H1 (cell line): ENCODE results near the gene TCERG1L. TPM values are rescaled to one million over a fixed set of nuclear protein-coding genes. Genes with fewer than 3 reads are reported as not detected.
A peak's percentile ranks its signal among the peaks of the same experiment; 100 is the strongest.

Experiments
- CTCF ChIA-PET: fragments of 300-600 bp; sonication (Branson Sonifier 250); formaldehyde crosslinking; loops from one replicate; lab custom pipeline; 2021; ENCODE audit not compliant: partially characterized antibody; lab: Charles Lee
- POLR2A ChIA-PET: fragments of 300-600 bp; sonication (Branson Sonifier 250); formaldehyde crosslinking; loops from one replicate; lab custom pipeline; 2021; ENCODE audit warnings: inconsistent platforms; ENCODE audit not compliant: partially characterized antibody; lab: Charles Lee
- DNase-seq, 2 experiments: peaks; one replicate each; pipeline versions ENCODE4 v3.0.0 to v3.0.0-alpha.2; 2010 to 2022; ENCODE audit warnings: low spot score in 2 of 2, low read depth in 1 of 2, mixed read lengths in 1 of 2
- FAIRE-seq: peaks from 2 replicates; lab custom pipeline; 2011; peaks lifted over from hg19 to GRCh38; lab: Jason Lieb, UNC
- H2AFZ ChIP-seq: 2 replicates; pipeline ENCODE4 v1.8.1; 2012; ENCODE audit warnings: low read length, inconsistent platforms
- H2AK5ac ChIP-seq: 2 replicates; pipeline ENCODE4 v1.6.1; 2013; ENCODE audit warnings: low read depth, low read length
- H2BK120ac ChIP-seq: replicated peaks from 2 replicates; pipeline ENCODE3; 2013; ENCODE audit warnings: low read depth, low read length, inconsistent platforms
- H2BK12ac ChIP-seq: 2 replicates; pipeline ENCODE4 v1.6.1; 2013; ENCODE audit warnings: low read depth, low read length
- H2BK15ac ChIP-seq: 2 replicates; pipeline ENCODE4 v1.6.1; 2013; ENCODE audit warnings: low read length
- H2BK20ac ChIP-seq: 2 replicates; pipeline ENCODE4 v1.6.1; 2013; ENCODE audit warnings: low read length
- H2BK5ac ChIP-seq: 2 replicates; pipeline ENCODE4 v1.6.1; 2013; ENCODE audit warnings: low read depth, low read length
- H3K14ac ChIP-seq: 2 replicates; pipeline ENCODE4 v1.6.1; 2013; ENCODE audit warnings: inconsistent platforms; ENCODE audit not compliant: insufficient read length
- H3K18ac ChIP-seq: 2 replicates; pipeline ENCODE4 v1.6.1; 2013; ENCODE audit warnings: low read length; ENCODE audit errors: extremely low read depth
- H3K23ac ChIP-seq: 2 replicates; pipeline ENCODE4 v1.6.1; 2013; ENCODE audit warnings: inconsistent platforms; ENCODE audit not compliant: insufficient read length
- H3K23me2 ChIP-seq: 2 replicates; pipeline ENCODE4 v1.6.1; 2013; ENCODE audit warnings: low read depth, low read length
- H3K27ac ChIP-seq: 2 replicates; pipeline ENCODE4 v1.6.1; 2011; ENCODE audit warnings: low read depth, low read length, inconsistent platforms
- H3K27me3 ChIP-seq, 4 experiments: replicated peaks in 1 of 4; 1 replicate in 1 of 4; 2 replicates in 3 of 4; pipeline versions ENCODE4 v1.6.1 to v1.8.1; 2011 to 2013; ENCODE audit warnings: low read length in 3 of 4, mild to moderate bottlenecking in 3 of 4, inconsistent platforms in 2 of 4, mixed read lengths in 2 of 4, moderate library complexity in 1 of 4; ENCODE audit not compliant: control insufficient read depth in 3 of 4, insufficient read depth in 3 of 4; ENCODE audit errors: extremely low read depth in 1 of 4
- H3K36me3 ChIP-seq, 4 experiments: 2 replicates each; pipeline versions ENCODE4 v1.6.1 to v1.8.1; 2011 to 2013; ENCODE audit warnings: mild to moderate bottlenecking in 4 of 4, low read length in 3 of 4, moderate library complexity in 2 of 4, control low read depth in 1 of 4, inconsistent platforms in 1 of 4; ENCODE audit not compliant: insufficient read depth in 4 of 4, control insufficient read depth in 2 of 4
- H3K4ac ChIP-seq: replicated peaks from 2 replicates; pipeline ENCODE3; 2013; ENCODE audit warnings: low read length, low read depth, mixed read lengths, inconsistent platforms; ENCODE audit not compliant: insufficient read length
- H3K4me1 ChIP-seq, 4 experiments: replicated peaks in 1 of 4; 1 replicate in 1 of 4; 2 replicates in 3 of 4; pipeline versions ENCODE4 v1.6.1 to v1.8.1; 2011 to 2013; ENCODE audit warnings: low read length in 3 of 4, inconsistent platforms in 2 of 4, mixed read lengths in 1 of 4; ENCODE audit not compliant: insufficient read depth in 4 of 4, control insufficient read depth in 3 of 4
- H3K4me2 ChIP-seq, 2 experiments: 2 replicates each; pipeline versions ENCODE4 v1.6.1 to v1.8.1; 2011 to 2013; ENCODE audit warnings: low read depth in 2 of 2, low read length in 2 of 2, control low read depth in 1 of 2, inconsistent platforms in 1 of 2, mild to moderate bottlenecking in 1 of 2; ENCODE audit not compliant: insufficient read depth in 1 of 2
- H3K4me3 ChIP-seq, 4 experiments: fragments of 200-600, 300-600 bp in 1 of 4; sonication (generic), shearing (Covaris generic), sonication (Bioruptor Twin) in 1 of 4; 2 replicates each; pipeline versions ENCODE4 v1.5.1 to v1.8.1; 2011 to 2016; ENCODE audit warnings: low read length in 4 of 4, low read depth in 3 of 4, control low read depth in 2 of 4, inconsistent platforms in 2 of 4, mild to moderate bottlenecking in 2 of 4, mixed read lengths in 1 of 4, moderate library complexity in 1 of 4; ENCODE audit not compliant: insufficient read depth in 2 of 4; ENCODE audit errors: extremely low read depth in 1 of 4
- H3K56ac ChIP-seq: replicated peaks from 2 replicates; pipeline ENCODE3; 2013; ENCODE audit warnings: low read depth, mild to moderate bottlenecking, mixed read lengths, low read length, inconsistent platforms; ENCODE audit not compliant: insufficient read length
- H3K79me1 ChIP-seq: 2 replicates; pipeline ENCODE4 v1.6.1; 2013; ENCODE audit warnings: low read depth, low read length, control low read depth
- H3K79me2 ChIP-seq, 2 experiments: 2 replicates each; pipeline versions ENCODE4 v1.6.1 to v1.8.1; 2012 to 2013; ENCODE audit warnings: low read length in 2 of 2, mild to moderate bottlenecking in 2 of 2, inconsistent platforms in 1 of 2; ENCODE audit not compliant: insufficient read depth in 2 of 2, control insufficient read depth in 1 of 2
- H3K9ac ChIP-seq, 4 experiments: replicated peaks in 1 of 4; 1 replicate in 1 of 4; 2 replicates in 3 of 4; pipeline versions ENCODE4 v1.6.1 to v1.8.1; 2011 to 2013; ENCODE audit warnings: low read depth in 3 of 4, low read length in 3 of 4, control low read depth in 2 of 4, mild to moderate bottlenecking in 2 of 4, moderate library complexity in 2 of 4, inconsistent platforms in 1 of 4; ENCODE audit errors: extremely low read depth in 1 of 4
- H3K9me3 ChIP-seq, 2 experiments: 2 replicates each; pipeline versions ENCODE4 v1.6.1 to v1.8.1; 2012 to 2013; ENCODE audit warnings: mild to moderate bottlenecking in 2 of 2, moderate library complexity in 2 of 2, control low read depth in 1 of 2, inconsistent platforms in 1 of 2, low read depth in 1 of 2, low read length in 1 of 2, mixed read lengths in 1 of 2; ENCODE audit not compliant: insufficient read depth in 2 of 2
- H4K20me1 ChIP-seq, 2 experiments: replicated peaks in 1 of 2; 2 replicates each; pipeline versions ENCODE3 to v1.8.1; 2011 to 2013; ENCODE audit warnings: inconsistent platforms in 2 of 2, low read length in 2 of 2, mild to moderate bottlenecking in 1 of 2; ENCODE audit not compliant: insufficient read depth in 2 of 2, control insufficient read depth in 1 of 2
- H4K5ac ChIP-seq: 2 replicates; pipeline ENCODE4 v1.6.1; 2013; ENCODE audit warnings: low read length, low read depth, mixed read lengths, inconsistent platforms; ENCODE audit not compliant: insufficient read length
- H4K8ac ChIP-seq: 2 replicates; pipeline ENCODE4 v1.8.0; 2013; ENCODE audit warnings: mild to moderate bottlenecking, moderate library complexity, low read length, inconsistent platforms; ENCODE audit not compliant: insufficient read depth; ENCODE audit errors: extremely low read depth
- H4K91ac ChIP-seq: replicated peaks from 2 replicates; pipeline ENCODE3; 2013; ENCODE audit warnings: low read length, mixed read lengths, inconsistent platforms; ENCODE audit not compliant: insufficient read length
- EZH2 ChIP-seq: fragments of 200-600 bp; sonication (generic); IDR thresholded peaks from 2 replicates; pipeline ENCODE4 v1.7.1; 2012; ENCODE audit warnings: low read depth, mild to moderate bottlenecking, moderate library complexity, low read length, inconsistent platforms; ENCODE audit not compliant: severe bottlenecking
- HDAC2 ChIP-seq, 2 experiments: fragments of 300-600 bp in 1 of 2; sonication (generic) in 1 of 2; IDR thresholded peaks; 2 replicates each; pipeline ENCODE4 v1.6.1; 2011 to 2012; ENCODE audit warnings: low read depth in 2 of 2, low read length in 2 of 2, mild to moderate bottlenecking in 2 of 2, moderate library complexity in 2 of 2, borderline replicate concordance in 1 of 2, inconsistent platforms in 1 of 2
- POU5F1 ChIP-seq: IDR thresholded peaks from 2 replicates; pipeline ENCODE4 v1.6.1; 2011; ENCODE audit warnings: low read depth, mild to moderate bottlenecking, low read length, moderate library complexity
- RBBP5 ChIP-seq: IDR thresholded peaks from 2 replicates; pipeline ENCODE4 v1.7.1; 2012; ENCODE audit warnings: low read depth, mild to moderate bottlenecking, inconsistent platforms, low read length, moderate library complexity, borderline replicate concordance
- RFX5 ChIP-seq: IDR thresholded peaks from 2 replicates; pipeline ENCODE4 v1.6.1; 2011; ENCODE audit warnings: low read depth, low read length, improper control_type of control experiment, borderline replicate concordance
- SIN3A ChIP-seq, 2 experiments: IDR thresholded peaks in 1 of 2; conservative IDR thresholded peaks in 1 of 2; 2 replicates each; pipeline ENCODE4 v1.6.1; 2011 to 2012; ENCODE audit warnings: low read length in 2 of 2, improper control_type of control experiment in 1 of 2, low read depth in 1 of 2, mild to moderate bottlenecking in 1 of 2
- SRF ChIP-seq: IDR thresholded peaks from 2 replicates; pipeline ENCODE4 v1.6.1; 2011; ENCODE audit warnings: mild to moderate bottlenecking, low read depth, low read length, moderate library complexity
- WGBS, 2 experiments: shearing (Covaris generic) in 1 of 2; methylation state at CpG; one replicate each; pipeline versions ENCODE4 v1.1.6 to v1.1.7; 2013 to 2015; ENCODE audit warnings: low lambda C conversion rate in 2 of 2, mixed read lengths in 2 of 2, inconsistent platforms in 1 of 2, low coverage in 1 of 2, missing lambda C conversion rate in 1 of 2; ENCODE audit not compliant: insufficient replicate concordance in 2 of 2, insufficient coverage in 1 of 2, insufficient read length in 1 of 2; ENCODE audit errors: extremely low coverage in 1 of 2, missing lambda C conversion rate in 1 of 2; 5-methylcytosine and 5-hydroxymethylcytosine counted together
- polyA plus RNA-seq, 7 experiments: library from polyadenylated mRNA; depleted of rRNA in 3 of 7; stranded (reverse) in 5 of 7; unstranded in 2 of 7; fragments of >200 nt in 5 of 7; fragments of 200-250 nt in 2 of 7; gene quantifications; 1 replicate in 5 of 7; 2 replicates in 1 of 7; 4 replicates in 1 of 7; pipeline versions ENCODE4 v1.2.1 to v1.2.3, GENCODE V29; 2011 to 2013; ENCODE audit warnings: missing spikeins in 2 of 7, mixed read lengths in 2 of 7
- total RNA-seq: library from RNA; stranded (reverse); fragmentation: NEBNext Ultra II Directional; extraction: Animal tissue kit (Norgen Biotek cat#: 25700); gene quantifications from 2 replicates; pipeline ENCODE4 v1.2.1, GENCODE V29; 2021

The TCERG1L gene
- total and polyA plus RNA-seq, 2 of the 8 experiments (the other 6 are each of a cell fraction or from before 2014, with no cell fraction given): 3.9 to 6.9 TPM

GRCh38 chr10:131344747-131345146 lies 33.2 kb upstream of the TCERG1L start:
- Histone ChIP-seq H2BK5ac (no peak overlapping the region), H3K79me2 (no peaks in the 10 kb centered on the region), H3K4me2 (no peak overlapping the region), H3K27me3 (no peaks in the 10 kb centered on the region; a peak in 1 of 7 replicates), H4K8ac (no peak overlapping the region), H2AFZ (no peak overlapping the region), H3K18ac (no peak overlapping the region), H3K56ac (no peak overlapping the region), H3K79me1 (no peaks in the 10 kb centered on the region), H2BK20ac (no peak overlapping the region), H2AK5ac (0 out of 2 replicates have a peak overlapping the region, but pooled peaks have one; percentile 13), H3K27ac (no peak overlapping the region), H2BK15ac (no peak overlapping the region), H2BK12ac (no peak overlapping the region), H3K9me3 (no peaks in the 10 kb centered on the region), H3K4me3 (no peak overlapping the region), H4K5ac (no peak overlapping the region), H4K91ac (no peak overlapping the region), H3K4ac (no peak overlapping the region), H3K36me3 (no peaks in the 10 kb centered on the region), H3K4me1 (peaks cover 0 to under 1% (median under 1%) of the 10 kb centered on the region in 4 experiments; a peak in 2 of 7 replicates), H4K20me1 (no peaks in the 10 kb centered on the region), H3K9ac (no peak overlapping the region), H3K23ac (no peak overlapping the region), H3K23me2 (no peaks in the 10 kb centered on the region), H3K14ac (no peak overlapping the region), H2BK120ac (no peak overlapping the region)
- ChIA-PET POLR2A (no interaction called here), CTCF (interaction anchor here (0.9 kb wide), 1 partner anchor 39 kb away, joined by 3 read pairs; no protein-coding TSS in a partner anchor)
- DNase-seq (no peak), FAIRE-seq (no peak)
- WGBS, 2 experiments: 94% methylated on average over 7 of the region's 7 CpGs; no CpG with 5 or more reads in 1 of the 2 experiments
- TF ChIP-seq SIN3A (conservative IDR thresholded peaks at IDR 0.05 in 1 of 2, IDR thresholded peaks at IDR 0.05 in 1 of 2; ENCODE audit: low read depth in 1 of 2, low read length in 2 of 2) (no peak), SRF (no peak), RFX5 (no peak), EZH2 (no peak), RBBP5 (no peak), POU5F1 (no peak), HDAC2 (IDR thresholded peaks at IDR 0.05; ENCODE audit: borderline replicate concordance in 1 of 2, low read depth in 2 of 2, low read length in 2 of 2) (no peak)
